H1 (cell line): Measurements from ENCODE around the gene TMEM30A. TPM values are rescaled to one million over a fixed set of nuclear protein-coding genes. Genes with fewer than 3 reads are reported as not detected.

ENCODE experiments used
- CTCF ChIA-PET: fragments of 300-600 bp; sonication (Branson Sonifier 250); formaldehyde crosslinking; loops from one replicate; lab custom pipeline; 2021; ENCODE audit not compliant: partially characterized antibody; lab: Charles Lee
- POLR2A ChIA-PET: fragments of 300-600 bp; sonication (Branson Sonifier 250); formaldehyde crosslinking; loops from one replicate; lab custom pipeline; 2021; ENCODE audit warnings: inconsistent platforms; ENCODE audit not compliant: partially characterized antibody; lab: Charles Lee
- DNase-seq, 2 experiments: peaks; one replicate each; pipeline versions ENCODE4 v3.0.0 to v3.0.0-alpha.2; 2010 to 2022; ENCODE audit warnings: low spot score in 2 of 2, low read depth in 1 of 2, mixed read lengths in 1 of 2
- FAIRE-seq: peaks from 2 replicates; lab custom pipeline; 2011; peaks lifted over from hg19 to GRCh38; lab: Jason Lieb, UNC
- H2AFZ ChIP-seq: 2 replicates; pipeline ENCODE4 v1.8.1; 2012; ENCODE audit warnings: low read length, inconsistent platforms
- H2AK5ac ChIP-seq: 2 replicates; pipeline ENCODE4 v1.6.1; 2013; ENCODE audit warnings: low read depth, low read length
- H2BK120ac ChIP-seq: replicated peaks from 2 replicates; pipeline ENCODE3; 2013; ENCODE audit warnings: low read depth, low read length, inconsistent platforms
- H2BK12ac ChIP-seq: 2 replicates; pipeline ENCODE4 v1.6.1; 2013; ENCODE audit warnings: low read depth, low read length
- H2BK15ac ChIP-seq: 2 replicates; pipeline ENCODE4 v1.6.1; 2013; ENCODE audit warnings: low read length
- H2BK20ac ChIP-seq: 2 replicates; pipeline ENCODE4 v1.6.1; 2013; ENCODE audit warnings: low read length
- H2BK5ac ChIP-seq: 2 replicates; pipeline ENCODE4 v1.6.1; 2013; ENCODE audit warnings: low read depth, low read length
- H3K14ac ChIP-seq: 2 replicates; pipeline ENCODE4 v1.6.1; 2013; ENCODE audit warnings: inconsistent platforms; ENCODE audit not compliant: insufficient read length
- H3K18ac ChIP-seq: 2 replicates; pipeline ENCODE4 v1.6.1; 2013; ENCODE audit warnings: low read length; ENCODE audit errors: extremely low read depth
- H3K23ac ChIP-seq: 2 replicates; pipeline ENCODE4 v1.6.1; 2013; ENCODE audit warnings: inconsistent platforms; ENCODE audit not compliant: insufficient read length
- H3K23me2 ChIP-seq: 2 replicates; pipeline ENCODE4 v1.6.1; 2013; ENCODE audit warnings: low read depth, low read length
- H3K27ac ChIP-seq: 2 replicates; pipeline ENCODE4 v1.6.1; 2011; ENCODE audit warnings: low read depth, low read length, inconsistent platforms
- H3K27me3 ChIP-seq, 4 experiments: replicated peaks in 1 of 4; 1 replicate in 1 of 4; 2 replicates in 3 of 4; pipeline versions ENCODE4 v1.6.1 to v1.8.1; 2011 to 2013; ENCODE audit warnings: low read length in 3 of 4, mild to moderate bottlenecking in 3 of 4, inconsistent platforms in 2 of 4, mixed read lengths in 2 of 4, moderate library complexity in 1 of 4; ENCODE audit not compliant: control insufficient read depth in 3 of 4, insufficient read depth in 3 of 4; ENCODE audit errors: extremely low read depth in 1 of 4
- H3K36me3 ChIP-seq, 4 experiments: 2 replicates each; pipeline versions ENCODE4 v1.6.1 to v1.8.1; 2011 to 2013; ENCODE audit warnings: mild to moderate bottlenecking in 4 of 4, low read length in 3 of 4, moderate library complexity in 2 of 4, control low read depth in 1 of 4, inconsistent platforms in 1 of 4; ENCODE audit not compliant: insufficient read depth in 4 of 4, control insufficient read depth in 2 of 4
- H3K4ac ChIP-seq: replicated peaks from 2 replicates; pipeline ENCODE3; 2013; ENCODE audit warnings: low read length, low read depth, mixed read lengths, inconsistent platforms; ENCODE audit not compliant: insufficient read length
- H3K4me1 ChIP-seq, 4 experiments: replicated peaks in 1 of 4; 1 replicate in 1 of 4; 2 replicates in 3 of 4; pipeline versions ENCODE4 v1.6.1 to v1.8.1; 2011 to 2013; ENCODE audit warnings: low read length in 3 of 4, inconsistent platforms in 2 of 4, mixed read lengths in 1 of 4; ENCODE audit not compliant: insufficient read depth in 4 of 4, control insufficient read depth in 3 of 4
- H3K4me2 ChIP-seq, 2 experiments: 2 replicates each; pipeline versions ENCODE4 v1.6.1 to v1.8.1; 2011 to 2013; ENCODE audit warnings: low read depth in 2 of 2, low read length in 2 of 2, control low read depth in 1 of 2, inconsistent platforms in 1 of 2, mild to moderate bottlenecking in 1 of 2; ENCODE audit not compliant: insufficient read depth in 1 of 2
- H3K4me3 ChIP-seq, 4 experiments: fragments of 200-600, 300-600 bp in 1 of 4; sonication (generic), shearing (Covaris generic), sonication (Bioruptor Twin) in 1 of 4; 2 replicates each; pipeline versions ENCODE4 v1.5.1 to v1.8.1; 2011 to 2016; ENCODE audit warnings: low read length in 4 of 4, low read depth in 3 of 4, control low read depth in 2 of 4, inconsistent platforms in 2 of 4, mild to moderate bottlenecking in 2 of 4, mixed read lengths in 1 of 4, moderate library complexity in 1 of 4; ENCODE audit not compliant: insufficient read depth in 2 of 4; ENCODE audit errors: extremely low read depth in 1 of 4
- H3K56ac ChIP-seq: replicated peaks from 2 replicates; pipeline ENCODE3; 2013; ENCODE audit warnings: low read depth, mild to moderate bottlenecking, mixed read lengths, low read length, inconsistent platforms; ENCODE audit not compliant: insufficient read length
- H3K79me1 ChIP-seq: 2 replicates; pipeline ENCODE4 v1.6.1; 2013; ENCODE audit warnings: low read depth, low read length, control low read depth
- H3K79me2 ChIP-seq, 2 experiments: 2 replicates each; pipeline versions ENCODE4 v1.6.1 to v1.8.1; 2012 to 2013; ENCODE audit warnings: low read length in 2 of 2, mild to moderate bottlenecking in 2 of 2, inconsistent platforms in 1 of 2; ENCODE audit not compliant: insufficient read depth in 2 of 2, control insufficient read depth in 1 of 2
- H3K9ac ChIP-seq, 4 experiments: replicated peaks in 1 of 4; 1 replicate in 1 of 4; 2 replicates in 3 of 4; pipeline versions ENCODE4 v1.6.1 to v1.8.1; 2011 to 2013; ENCODE audit warnings: low read depth in 3 of 4, low read length in 3 of 4, control low read depth in 2 of 4, mild to moderate bottlenecking in 2 of 4, moderate library complexity in 2 of 4, inconsistent platforms in 1 of 4; ENCODE audit errors: extremely low read depth in 1 of 4
- H3K9me3 ChIP-seq, 2 experiments: 2 replicates each; pipeline versions ENCODE4 v1.6.1 to v1.8.1; 2012 to 2013; ENCODE audit warnings: mild to moderate bottlenecking in 2 of 2, moderate library complexity in 2 of 2, control low read depth in 1 of 2, inconsistent platforms in 1 of 2, low read depth in 1 of 2, low read length in 1 of 2, mixed read lengths in 1 of 2; ENCODE audit not compliant: insufficient read depth in 2 of 2
- H4K20me1 ChIP-seq, 2 experiments: replicated peaks in 1 of 2; 2 replicates each; pipeline versions ENCODE3 to v1.8.1; 2011 to 2013; ENCODE audit warnings: inconsistent platforms in 2 of 2, low read length in 2 of 2, mild to moderate bottlenecking in 1 of 2; ENCODE audit not compliant: insufficient read depth in 2 of 2, control insufficient read depth in 1 of 2
- H4K5ac ChIP-seq: 2 replicates; pipeline ENCODE4 v1.6.1; 2013; ENCODE audit warnings: low read length, low read depth, mixed read lengths, inconsistent platforms; ENCODE audit not compliant: insufficient read length
- H4K8ac ChIP-seq: 2 replicates; pipeline ENCODE4 v1.8.0; 2013; ENCODE audit warnings: mild to moderate bottlenecking, moderate library complexity, low read length, inconsistent platforms; ENCODE audit not compliant: insufficient read depth; ENCODE audit errors: extremely low read depth
- H4K91ac ChIP-seq: replicated peaks from 2 replicates; pipeline ENCODE3; 2013; ENCODE audit warnings: low read length, mixed read lengths, inconsistent platforms; ENCODE audit not compliant: insufficient read length
- CTBP2 ChIP-seq: IDR thresholded peaks from 2 replicates; pipeline ENCODE4 v1.7.0; 2011; ENCODE audit warnings: borderline replicate concordance, mild to moderate bottlenecking, moderate library complexity, mixed read lengths, low read length; ENCODE audit not compliant: insufficient read depth, insufficient read length
- JUND ChIP-seq: IDR thresholded peaks from 2 replicates; pipeline ENCODE4 v1.6.1; 2011; ENCODE audit warnings: mild to moderate bottlenecking, improper control_type of control experiment, low read length
- POU5F1 ChIP-seq: IDR thresholded peaks from 2 replicates; pipeline ENCODE4 v1.6.1; 2011; ENCODE audit warnings: low read depth, mild to moderate bottlenecking, low read length, moderate library complexity
- RBBP5 ChIP-seq: IDR thresholded peaks from 2 replicates; pipeline ENCODE4 v1.7.1; 2012; ENCODE audit warnings: low read depth, mild to moderate bottlenecking, inconsistent platforms, low read length, moderate library complexity, borderline replicate concordance
- SP2 ChIP-seq: IDR thresholded peaks from 2 replicates; pipeline ENCODE4 v1.6.1; 2012; ENCODE audit warnings: mild to moderate bottlenecking, low read length, inconsistent platforms
- TAF1 ChIP-seq: IDR thresholded peaks from 2 replicates; pipeline ENCODE4 v1.6.1; 2011; ENCODE audit warnings: mild to moderate bottlenecking, low read depth, low read length
- TAF7 ChIP-seq: optimal IDR thresholded peaks from 2 replicates; pipeline ENCODE3; 2011; ENCODE audit warnings: low read depth, mild to moderate bottlenecking, inconsistent platforms, low read length, moderate library complexity, borderline replicate concordance
- WGBS, 2 experiments: shearing (Covaris generic) in 1 of 2; methylation state at CpG; one replicate each; pipeline versions ENCODE4 v1.1.6 to v1.1.7; 2013 to 2015; ENCODE audit warnings: low lambda C conversion rate in 2 of 2, mixed read lengths in 2 of 2, inconsistent platforms in 1 of 2, low coverage in 1 of 2, missing lambda C conversion rate in 1 of 2; ENCODE audit not compliant: insufficient replicate concordance in 2 of 2, insufficient coverage in 1 of 2, insufficient read length in 1 of 2; ENCODE audit errors: extremely low coverage in 1 of 2, missing lambda C conversion rate in 1 of 2; 5-methylcytosine and 5-hydroxymethylcytosine counted together
- polyA plus RNA-seq, 7 experiments: library from polyadenylated mRNA; depleted of rRNA in 3 of 7; stranded (reverse) in 5 of 7; unstranded in 2 of 7; fragments of >200 nt in 5 of 7; fragments of 200-250 nt in 2 of 7; gene quantifications; 1 replicate in 5 of 7; 2 replicates in 1 of 7; 4 replicates in 1 of 7; pipeline versions ENCODE4 v1.2.1 to v1.2.3, GENCODE V29; 2011 to 2013; ENCODE audit warnings: missing spikeins in 2 of 7, mixed read lengths in 2 of 7
- total RNA-seq: library from RNA; stranded (reverse); fragmentation: NEBNext Ultra II Directional; extraction: Animal tissue kit (Norgen Biotek cat#: 25700); gene quantifications from 2 replicates; pipeline ENCODE4 v1.2.1, GENCODE V29; 2021
- TF ChIP-seq, protein P1 (sequence below): IDR thresholded peaks from 2 replicates; pipeline ENCODE4 v1.6.1; 2012; ENCODE audit warnings: inconsistent platforms
- TF ChIP-seq, protein P2 (sequence below): IDR thresholded peaks from 2 replicates; pipeline ENCODE4 v1.6.1; 2012; ENCODE audit warnings: inconsistent platforms

TMEM30A gene
- total and polyA plus RNA-seq, 2 of the 8 experiments (the other 6 are each of a cell fraction or from before 2014, with no cell fraction given) = 10.5 to 71.0 TPM

DNA sequence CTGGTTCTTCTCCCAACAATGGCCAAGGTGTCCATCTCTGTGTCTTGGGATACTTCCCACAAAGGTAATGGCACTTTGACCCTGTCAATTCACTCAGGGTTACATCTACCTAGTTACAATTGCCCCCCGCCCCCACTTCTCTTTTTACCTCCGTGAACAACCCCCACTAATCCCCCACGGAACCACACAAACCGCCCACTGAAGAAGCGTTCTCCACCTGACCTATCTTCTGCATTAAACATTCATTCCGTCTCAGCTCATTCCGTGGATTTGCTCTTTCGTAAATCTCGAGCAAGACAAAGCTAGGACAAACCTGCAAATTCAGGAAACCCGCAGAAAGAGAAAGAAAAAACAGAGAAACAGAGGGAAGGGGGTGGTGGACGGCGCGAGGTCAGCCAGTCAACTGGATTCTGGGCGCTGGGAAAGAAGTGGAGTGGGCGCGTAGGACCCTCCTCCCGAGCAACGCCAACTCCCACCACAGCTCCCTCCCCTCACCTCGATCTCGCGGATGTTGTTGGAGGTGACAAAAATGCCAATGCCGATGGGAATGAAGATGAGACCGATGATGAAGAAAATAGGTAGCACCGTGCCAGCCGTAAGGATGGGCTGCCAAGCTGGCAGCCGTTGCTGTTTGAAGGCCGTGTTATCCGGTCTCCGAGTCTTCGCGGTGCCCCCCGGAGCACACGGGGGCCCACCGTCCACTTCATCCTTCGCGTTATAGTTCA lies 523 bp downstream of the TMEM30A start:
- Histone ChIP-seq H3K14ac (no peak overlapping the region), H4K20me1 (peaks cover 2 to 4% of the 10 kb centered on the region in 2 experiments), H3K9me3 (no peaks in the 10 kb centered on the region), H4K91ac (no peak overlapping the region), H3K56ac (peak overlapping the region; percentile 39), H3K18ac (0 out of 2 replicates have a peak overlapping the region, but pooled peaks have one; percentile 13), H3K36me3 (no peaks in the 10 kb centered on the region), H2BK12ac (no peak overlapping the region; the same call in 1 of the 2 replicates), H3K4me2 (peak overlapping the region; percentile 77 to 92), H4K5ac (peak overlapping the region; percentile 18), H2AK5ac (no peak overlapping the region), H3K27ac (peak overlapping the region; percentile 44; the same call in 1 of the 2 replicates), H3K27me3 (no peaks in the 10 kb centered on the region), H2BK120ac (no peak overlapping the region), H3K4me3 (peak overlapping the region; percentile 74 to 99 (median 98)), H3K79me2 (peaks cover 16 to 53% of the 10 kb centered on the region in 2 experiments), H2BK15ac (peak overlapping the region; percentile 22; the same call in 1 of the 2 replicates), H3K23ac (no peak overlapping the region), H3K4me1 (peaks cover 0 to 11% (median 1%) of the 10 kb centered on the region in 4 experiments; a peak in 2 of 7 replicates), H3K79me1 (0 out of 2 replicates have a peak, but pooled peaks cover 3% of the 10 kb centered on the region), H2BK20ac (no peak overlapping the region), H4K8ac (peak overlapping the region; percentile 77; the same call in 1 of the 2 replicates), H3K9ac (peak overlapping the region; percentile 60 to 75 (median 67)), H2AFZ (no peak overlapping the region; the same call in 1 of the 2 replicates), H2BK5ac (peak overlapping the region; percentile 87; the same call in 1 of the 2 replicates), H3K4ac (peak overlapping the region; percentile 36), H3K23me2 (no peaks in the 10 kb centered on the region)
- DNase-seq (no peak), FAIRE-seq (no peak)
- ChIA-PET CTCF (interaction anchor here (0.6 to 2.4 kb wide), 8 partner anchors 8 to 245 kb away, joined by 3 to 7 read pairs (median 4); no protein-coding TSS in a partner anchor), POLR2A (interaction anchor here (0.7 to 2.2 kb wide), 11 partner anchors 9 to 319 kb away, joined by 3 to 11 read pairs (median 5); partner anchors contain the start of genes COL12A1, COX7A2 and SENP6)
- WGBS, 2 experiments = 1% methylated on average over 32 of the region's 36 CpGs; no CpG with 5 or more reads in 1 of the 2 experiments
- TF ChIP-seq, protein P1, sequence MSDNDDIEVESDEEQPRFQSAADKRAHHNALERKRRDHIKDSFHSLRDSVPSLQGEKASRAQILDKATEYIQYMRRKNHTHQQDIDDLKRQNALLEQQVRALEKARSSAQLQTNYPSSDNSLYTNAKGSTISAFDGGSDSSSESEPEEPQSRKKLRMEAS = 0 out of 2 replicates have a peak, but pooled peaks have one; percentile 6
- TF ChIP-seq, protein P2, sequence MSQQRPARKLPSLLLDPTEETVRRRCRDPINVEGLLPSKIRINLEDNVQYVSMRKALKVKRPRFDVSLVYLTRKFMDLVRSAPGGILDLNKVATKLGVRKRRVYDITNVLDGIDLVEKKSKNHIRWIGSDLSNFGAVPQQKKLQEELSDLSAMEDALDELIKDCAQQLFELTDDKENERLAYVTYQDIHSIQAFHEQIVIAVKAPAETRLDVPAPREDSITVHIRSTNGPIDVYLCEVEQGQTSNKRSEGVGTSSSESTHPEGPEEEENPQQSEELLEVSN = no peak; the same call in 1 of the 2 replicates
- no peak for TF ChIP-seq POU5F1
- peak; percentile 28 for TF ChIP-seq TAF7
- no peak for TF ChIP-seq SP2
- TF ChIP-seq JUND = no peak
- 0 out of 2 replicates have a peak, but pooled peaks have one; percentile 3 for TF ChIP-seq TAF1
- TF ChIP-seq CTBP2 = peak; percentile 39
- peak; percentile 99 for TF ChIP-seq RBBP5
